ENCODE data around the gene THEM5.
"Not testable (repeated sequence)": the region's sequence is repeated elsewhere in the genome, so short reads cannot be mapped to it uniquely, and the experiment has no call there.

The THEM5 gene, protein sequence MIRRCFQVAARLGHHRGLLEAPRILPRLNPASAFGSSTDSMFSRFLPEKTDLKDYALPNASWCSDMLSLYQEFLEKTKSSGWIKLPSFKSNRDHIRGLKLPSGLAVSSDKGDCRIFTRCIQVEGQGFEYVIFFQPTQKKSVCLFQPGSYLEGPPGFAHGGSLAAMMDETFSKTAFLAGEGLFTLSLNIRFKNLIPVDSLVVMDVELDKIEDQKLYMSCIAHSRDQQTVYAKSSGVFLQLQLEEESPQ

DNA sequence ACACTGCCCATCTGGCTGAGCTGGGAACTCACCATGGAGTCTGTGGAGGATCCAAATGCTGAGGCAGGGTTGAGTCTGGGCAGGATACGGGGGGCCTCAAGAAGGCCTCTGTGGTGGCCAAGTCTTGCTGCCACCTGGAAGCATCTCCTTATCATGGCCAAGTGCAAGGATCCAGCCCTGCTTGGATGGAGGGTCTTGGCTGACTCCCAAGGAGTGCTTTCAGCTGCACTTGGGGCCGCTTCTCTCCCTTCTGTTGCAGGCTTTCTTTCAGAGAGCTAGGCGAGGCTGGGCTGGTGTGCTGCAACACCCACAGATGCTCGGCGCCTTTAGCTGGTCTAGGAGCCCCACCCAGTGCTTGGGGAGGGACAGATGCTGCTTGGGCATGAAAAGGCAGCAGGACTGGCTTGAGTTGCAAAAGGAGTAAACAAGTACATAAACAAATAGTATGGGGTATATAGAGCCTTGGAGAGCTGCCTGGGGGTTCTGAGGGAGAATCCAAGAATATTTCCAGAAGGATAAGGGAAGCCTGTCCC, at the start of gene THEM5:
Gene THEM5, minus strand, starts transcription at position 302 of the 533 bp plus-strand sequence. Its CDS starts 147 bp downstream, at position 155.
- DNase-seq: no peak

GRCh38 chr1:151902858-151903257, 49.3 kb upstream of the THEM5 start:
- DNase-seq: no peak

DNA sequence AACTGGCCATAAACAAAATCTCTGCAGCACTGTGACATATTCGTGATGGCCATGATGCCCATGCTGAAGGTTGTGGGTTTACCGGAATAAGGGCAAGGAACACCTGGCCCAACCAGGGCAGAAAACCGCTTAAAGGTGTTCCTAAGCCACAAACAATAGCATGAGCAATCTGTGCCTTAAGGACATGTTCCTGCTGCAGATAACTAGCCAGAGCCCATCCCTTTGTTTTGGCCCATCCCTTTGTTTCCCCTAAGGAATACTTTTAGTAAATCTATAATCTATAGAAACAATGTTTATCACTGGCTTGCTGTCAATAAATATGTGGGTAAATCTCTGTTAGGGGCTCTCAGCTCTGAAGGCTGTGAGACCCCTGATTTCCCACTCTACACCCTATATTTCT, 47.3 kb upstream of the THEM5 start:
- DNase-seq: not testable (repeated sequence)

- peak; percentile 25 for DNase-seq
Measured at GRCh38 chr1:151898519-151898991, 45.0 kb upstream of the THEM5 start.

DNA sequence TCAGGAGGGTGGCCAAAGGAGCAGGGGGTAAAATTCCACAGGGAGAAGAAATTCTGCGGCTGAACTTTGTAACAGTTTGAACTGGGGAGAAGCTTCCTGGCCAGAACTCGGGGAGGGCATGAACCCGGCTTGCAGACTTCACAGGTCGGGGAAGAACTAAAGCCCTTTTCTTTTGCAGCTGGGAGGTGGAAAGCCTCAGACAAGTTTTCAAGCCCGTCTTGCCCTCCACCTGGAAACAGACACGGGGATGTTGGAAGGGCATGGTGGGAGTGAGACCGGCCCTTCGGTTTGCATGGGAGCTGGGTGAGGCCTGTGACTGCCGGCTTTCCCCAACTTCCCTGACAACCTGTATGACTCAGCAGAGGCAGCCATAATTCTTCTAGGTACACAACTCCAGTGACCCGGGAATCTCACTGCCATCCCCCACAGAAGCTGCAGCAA, 44.5 kb upstream of the THEM5 start:
- DNase-seq: no peak

DNA sequence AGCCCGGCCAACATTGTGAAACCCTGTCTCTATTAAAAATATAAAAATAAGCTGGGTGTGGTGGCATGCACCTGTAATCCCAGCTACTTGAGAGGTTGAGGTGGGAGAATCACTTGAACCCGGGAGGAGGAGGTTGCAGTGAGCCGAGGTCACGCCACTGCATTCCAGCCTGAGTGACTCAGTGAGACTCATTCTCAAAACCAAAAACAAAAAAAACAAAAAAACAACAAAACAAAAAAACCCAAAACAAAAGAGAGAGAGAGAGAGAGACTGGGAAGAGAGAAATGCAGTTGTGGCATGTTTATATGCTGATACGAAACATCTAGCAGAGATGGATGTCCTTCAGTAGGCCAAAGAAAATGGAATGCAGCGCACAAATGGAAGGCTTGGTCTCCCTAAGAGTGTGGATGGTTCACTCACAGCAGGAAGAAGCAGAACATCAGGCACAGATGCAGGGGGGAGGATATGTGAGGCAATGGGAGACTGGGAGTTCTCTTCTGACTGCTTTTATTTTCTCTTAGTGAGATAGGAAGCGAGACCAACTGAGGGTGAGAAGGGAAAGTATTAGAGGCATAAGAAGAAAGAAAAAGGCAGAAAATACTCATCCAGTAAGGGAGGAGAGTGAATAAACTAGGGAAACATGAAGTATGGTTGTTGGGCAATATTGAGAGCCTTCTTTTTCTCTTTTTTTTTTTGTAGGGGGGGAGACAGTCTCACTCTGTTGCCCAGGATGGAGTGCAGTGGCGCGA, 39.8 kb upstream of the THEM5 start:
- DNase-seq: no peak

GRCh38 chr1:151892190-151892589, 38.7 kb upstream of the THEM5 start:
- DNase-seq: no peak

DNA sequence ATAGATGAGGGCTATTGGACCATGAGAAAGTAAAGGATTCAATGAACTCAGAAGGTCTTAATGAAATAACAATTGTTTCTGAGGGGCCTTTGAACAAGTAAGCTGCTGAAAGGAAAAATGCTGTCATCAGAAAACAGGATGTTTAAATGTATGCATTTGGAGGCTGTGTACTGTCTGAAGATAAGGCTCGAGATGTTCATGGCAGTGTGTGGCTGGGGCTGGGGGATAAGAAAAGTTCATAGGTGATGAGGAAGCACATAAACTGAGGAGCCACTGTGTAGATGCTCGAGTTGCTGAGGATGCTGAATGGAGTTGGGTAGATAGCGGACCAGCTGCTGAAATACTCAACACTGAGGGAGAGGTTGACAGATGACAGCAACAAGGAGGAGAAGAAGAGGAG, 38.0 kb upstream of the THEM5 start:
- no peak for DNase-seq

DNA sequence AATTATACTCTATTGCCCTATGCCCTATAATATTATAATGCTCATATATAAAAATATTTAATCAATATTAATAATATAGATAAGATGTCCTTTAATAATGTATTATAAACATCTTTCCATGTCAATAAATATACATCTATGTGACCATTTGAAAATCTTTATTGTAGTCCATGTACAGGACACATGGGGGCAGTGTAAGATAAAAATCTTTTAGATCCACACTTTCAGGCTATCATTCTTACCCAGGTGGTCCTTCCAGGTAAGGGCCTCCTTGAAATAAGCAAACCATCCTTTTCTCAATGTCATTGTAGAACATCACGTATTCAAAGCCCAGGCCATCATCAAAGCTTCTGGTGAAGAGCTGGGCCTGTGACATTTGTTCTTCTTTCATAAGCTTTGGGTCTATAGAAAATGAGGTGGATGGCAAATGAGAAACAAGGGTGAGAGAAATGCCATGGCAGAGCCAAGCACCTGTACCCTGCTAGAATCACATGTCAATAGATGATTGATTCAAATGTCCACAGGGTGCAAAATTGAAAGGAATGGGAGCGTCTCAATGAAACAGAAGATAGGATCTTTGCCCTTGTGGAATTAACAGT, 35.6 kb upstream of the THEM5 start:
- DNase-seq: no peak

GRCh38 chr1:151887028-151887427, 33.5 kb upstream of the THEM5 start:
- DNase-seq: no peak

DNA sequence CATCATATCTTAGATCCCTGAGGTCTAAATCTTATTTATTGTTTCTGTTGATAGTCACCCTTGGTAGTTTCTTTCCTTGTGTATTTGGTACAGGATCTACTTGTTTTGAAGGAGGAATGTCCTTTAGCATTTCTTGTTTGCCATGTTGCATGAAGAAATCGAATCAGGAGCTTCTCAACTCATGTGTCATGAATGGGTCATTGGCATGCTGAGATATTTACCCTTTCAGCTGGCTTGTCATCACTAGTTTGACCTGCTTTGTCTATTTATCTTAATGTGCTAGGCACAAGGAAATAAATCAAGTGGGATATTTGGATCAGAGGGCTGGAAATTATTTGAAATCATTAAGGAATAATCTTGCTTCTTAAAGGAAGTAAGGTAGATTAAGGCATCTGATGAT, 32.0 kb upstream of the THEM5 start:
- DNase-seq: no peak

GRCh38 chr1:151884879-151885278, 31.4 kb upstream of the THEM5 start:
- not testable (repeated sequence) for DNase-seq

DNA sequence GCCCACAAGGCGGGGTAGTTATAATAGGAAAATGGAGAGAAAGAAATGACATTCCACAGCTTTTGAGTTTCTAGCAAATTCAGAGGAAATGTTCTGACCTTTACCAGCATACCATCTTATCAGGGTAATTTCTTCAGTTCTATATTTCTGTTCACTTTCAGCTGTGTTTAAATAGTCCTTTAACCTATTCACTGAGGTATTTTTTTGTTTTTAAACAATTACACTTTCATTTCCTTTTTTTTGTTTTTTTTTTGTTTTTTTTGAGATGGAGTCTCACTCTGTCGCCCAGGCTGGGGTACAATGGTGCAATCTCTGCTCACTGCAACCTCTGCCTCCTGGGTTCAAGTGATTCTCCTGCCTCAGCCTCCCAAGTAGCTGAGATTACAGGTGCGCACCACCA, 30.9 kb upstream of the THEM5 start:
- not testable (repeated sequence) for DNase-seq

- not testable (repeated sequence) for DNase-seq
Measured at GRCh38 chr1:151883898-151884297, 30.4 kb upstream of the THEM5 start.

DNA sequence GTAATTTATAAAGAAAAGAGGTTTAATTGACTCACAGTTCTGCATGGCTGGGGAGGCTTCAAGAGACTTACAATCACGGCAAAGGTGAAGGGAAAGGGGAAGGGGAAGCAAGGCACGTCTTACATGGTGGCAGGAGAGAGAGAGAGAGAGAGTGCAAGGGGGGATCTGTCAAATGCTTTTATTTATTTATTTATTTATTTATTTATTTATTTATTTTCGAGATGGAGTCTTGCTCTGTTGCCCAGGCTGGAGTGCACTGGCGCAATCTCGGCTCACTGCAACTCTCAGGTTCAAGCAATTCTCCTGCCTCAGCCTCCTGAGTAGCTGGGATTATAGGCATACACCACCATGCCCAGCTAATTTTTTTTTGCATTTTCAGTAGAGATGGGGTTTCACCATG, 29.4 kb upstream of the THEM5 start:
- not testable (repeated sequence) for DNase-seq

GRCh38 chr1:151882466-151882865, 29.0 kb upstream of the THEM5 start:
- DNase-seq: no peak

DNA sequence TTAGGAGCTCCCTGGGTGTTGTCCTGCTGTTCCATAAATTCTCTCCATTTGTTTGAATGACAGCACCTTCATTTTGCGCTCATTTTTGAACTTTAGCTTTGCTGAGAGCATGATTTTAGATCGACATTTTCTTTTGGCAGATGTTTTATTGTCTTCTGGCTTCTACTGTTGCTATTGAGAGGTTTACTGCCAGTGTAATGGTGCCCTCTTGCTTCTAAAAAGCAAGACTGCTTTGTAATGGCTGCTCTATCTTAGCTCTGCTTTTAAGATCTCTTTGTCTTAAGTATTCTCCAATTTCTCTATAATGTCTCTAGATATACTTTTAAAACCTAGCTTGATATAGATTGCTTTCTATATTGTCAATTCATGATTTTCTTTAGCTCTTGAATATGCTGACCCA, 28.0 kb upstream of the THEM5 start:
- no peak for DNase-seq

DNA sequence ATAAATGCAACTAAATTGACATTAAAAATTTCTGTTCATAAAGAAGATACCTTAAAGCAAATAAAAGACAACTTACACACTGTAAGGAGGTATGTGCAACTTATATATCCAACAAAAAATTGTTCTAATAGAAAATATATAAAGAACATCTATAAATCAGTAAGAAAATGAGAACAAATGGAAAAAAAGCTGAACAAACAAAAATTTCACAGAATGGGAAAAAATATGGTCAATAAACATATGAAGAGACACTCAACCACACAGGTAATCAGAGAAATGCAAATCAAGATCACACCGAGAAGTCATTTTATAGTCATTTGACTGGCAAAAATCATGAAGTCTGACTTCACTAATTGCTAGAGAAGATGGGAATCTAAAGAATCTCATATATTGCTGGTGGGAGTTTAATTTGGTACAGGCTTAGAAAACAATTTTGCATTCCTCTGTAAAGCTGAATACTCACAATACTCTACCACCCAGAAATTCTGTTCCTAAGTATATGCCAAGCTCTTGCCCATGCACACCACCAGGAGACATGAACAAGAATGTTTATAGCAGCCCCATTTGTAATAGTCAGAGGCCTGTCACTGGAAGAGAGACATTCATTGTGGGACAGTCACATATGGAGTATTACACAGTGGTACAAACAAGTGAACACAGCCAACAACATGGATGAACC, 22.0 kb upstream of the THEM5 start:
- DNase-seq: no peak

- DNase-seq: not testable (repeated sequence)
Measured at GRCh38 chr1:151872776-151873175, 19.3 kb upstream of the THEM5 start.

- no peak for DNase-seq
Measured at GRCh38 chr1:151871284-151872030, 17.9 kb upstream of the THEM5 start.

DNA sequence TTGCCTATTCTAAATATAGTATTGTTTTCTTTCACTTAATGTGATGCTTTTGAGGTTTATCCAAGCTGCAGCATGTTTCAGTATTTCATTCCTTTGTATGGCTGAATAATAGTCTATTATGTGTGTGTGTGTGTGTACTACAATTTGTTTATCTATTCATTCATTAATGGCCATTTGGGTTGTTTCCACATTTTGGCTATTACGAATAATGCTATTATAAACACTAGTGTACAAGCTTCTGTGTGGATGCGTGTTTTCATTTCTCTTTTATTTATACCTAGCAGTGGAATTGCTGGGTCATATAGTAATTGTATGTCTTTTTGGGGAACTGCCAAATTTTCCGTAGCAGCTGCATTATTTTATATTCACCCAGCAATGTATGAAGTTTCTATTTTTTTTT, 15.0 kb upstream of the THEM5 start:
- DNase-seq: no peak

GRCh38 chr1:151867765-151868411, 14.4 kb upstream of the THEM5 start:
- no peak for DNase-seq
